OCI-M1 (cell line): ENCODE data around the gene ANKK1.
A peak's percentile ranks its signal among the peaks of the same experiment; 100 is the strongest.

ENCODE experiments used
- DNase-seq: peaks from one replicate; lab custom pipeline; 2025; lab: John Stamatoyannopoulos, UW

ANKK1 gene

GRCh38 chr11:113410414-113411135, 23.0 kb downstream of the ANKK1 start:
- DNase-seq: no peak

GRCh38 chr11:113411536-113411935, 24.0 kb downstream of the ANKK1 start:
- no peak for DNase-seq

GRCh38 chr11:113412675-113413074, 25.1 kb downstream of the ANKK1 start:
- no peak for DNase-seq

GRCh38 chr11:113415343-113415742, 27.8 kb downstream of the ANKK1 start:
- DNase-seq: no peak

- DNase-seq: no peak
These were observed 29.8 kb downstream of the ANKK1 start for GRCh38 chr11:113417428-113417827.

- no peak for DNase-seq
These were observed 31.9 kb downstream of the ANKK1 start for GRCh38 chr11:113419454-113420003.

- DNase-seq: no peak
These were observed 33.2 kb downstream of the ANKK1 start for GRCh38 chr11:113420808-113421207.

- DNase-seq: no peak
These were observed 39.1 kb downstream of the ANKK1 start for GRCh38 chr11:113426686-113427085.

GRCh38 chr11:113431746-113432145, 44.2 kb downstream of the ANKK1 start:
- no peak for DNase-seq

GRCh38 chr11:113435190-113435968, 47.8 kb downstream of the ANKK1 start:
- no peak for DNase-seq

GRCh38 chr11:113436672-113437252, 49.2 kb downstream of the ANKK1 start:
- no peak for DNase-seq

- no peak for DNase-seq
These were observed 53.2 kb downstream of the ANKK1 start for GRCh38 chr11:113440816-113441215.

- DNase-seq: no peak
These were observed 57.0 kb downstream of the ANKK1 start for GRCh38 chr11:113444502-113445123.

- DNase-seq: no peak
These were observed 58.5 kb downstream of the ANKK1 start for GRCh38 chr11:113446112-113446511.

- DNase-seq: no peak
These were observed 59.4 kb downstream of the ANKK1 start for GRCh38 chr11:113446938-113447337.

- peak; percentile 53 for DNase-seq
These were observed 60.2 kb downstream of the ANKK1 start for GRCh38 chr11:113447621-113448315.

- no peak for DNase-seq
These were observed 60.7 kb downstream of the ANKK1 start for GRCh38 chr11:113448316-113448677.

- DNase-seq: no peak
These were observed 62.2 kb downstream of the ANKK1 start for GRCh38 chr11:113449743-113450142.
